ENCODE data around the gene FPR2.
"Not testable (repeated sequence)": the region's sequence is repeated elsewhere in the genome, so short reads cannot be mapped to it uniquely, and the experiment has no call there.

The FPR2 gene, protein sequence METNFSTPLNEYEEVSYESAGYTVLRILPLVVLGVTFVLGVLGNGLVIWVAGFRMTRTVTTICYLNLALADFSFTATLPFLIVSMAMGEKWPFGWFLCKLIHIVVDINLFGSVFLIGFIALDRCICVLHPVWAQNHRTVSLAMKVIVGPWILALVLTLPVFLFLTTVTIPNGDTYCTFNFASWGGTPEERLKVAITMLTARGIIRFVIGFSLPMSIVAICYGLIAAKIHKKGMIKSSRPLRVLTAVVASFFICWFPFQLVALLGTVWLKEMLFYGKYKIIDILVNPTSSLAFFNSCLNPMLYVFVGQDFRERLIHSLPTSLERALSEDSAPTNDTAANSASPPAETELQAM

DNA sequence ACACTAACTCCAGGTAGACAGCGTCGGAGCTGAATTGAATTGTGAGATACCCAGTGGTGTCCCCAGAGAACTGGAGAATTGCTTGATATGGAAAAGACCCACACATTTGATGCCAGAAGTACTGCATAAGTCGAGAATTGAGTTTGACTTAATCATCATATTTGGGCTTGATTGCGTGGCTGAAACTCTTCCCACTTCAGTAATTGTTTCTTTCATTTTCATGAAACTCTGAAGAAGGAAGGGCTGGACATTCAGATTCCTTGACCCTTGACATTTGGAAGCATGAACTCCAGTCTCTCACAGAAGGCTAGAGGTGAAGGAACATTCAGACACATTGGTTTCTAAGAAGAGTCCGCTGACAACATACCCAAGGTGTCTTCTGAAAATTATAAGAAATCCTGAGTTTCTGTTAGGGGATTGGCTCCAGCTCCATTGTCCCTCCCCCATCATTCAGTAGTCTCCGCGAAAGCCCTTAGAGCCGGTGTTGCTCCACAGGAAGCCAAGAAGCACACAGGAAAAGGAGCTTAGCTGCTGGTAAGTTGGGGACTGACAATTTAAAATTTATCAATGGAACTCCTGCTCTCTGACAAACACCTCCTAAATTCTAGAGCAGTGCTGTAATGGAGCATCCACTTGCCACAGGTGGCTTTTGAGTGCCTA, at the start of gene FPR2:
FPR2 (plus strand) TSS at position 484 of the 660 bp plus-strand sequence. CDS start 7,479 bp downstream, outside the sequence.
- no peak for DNase-seq

DNA sequence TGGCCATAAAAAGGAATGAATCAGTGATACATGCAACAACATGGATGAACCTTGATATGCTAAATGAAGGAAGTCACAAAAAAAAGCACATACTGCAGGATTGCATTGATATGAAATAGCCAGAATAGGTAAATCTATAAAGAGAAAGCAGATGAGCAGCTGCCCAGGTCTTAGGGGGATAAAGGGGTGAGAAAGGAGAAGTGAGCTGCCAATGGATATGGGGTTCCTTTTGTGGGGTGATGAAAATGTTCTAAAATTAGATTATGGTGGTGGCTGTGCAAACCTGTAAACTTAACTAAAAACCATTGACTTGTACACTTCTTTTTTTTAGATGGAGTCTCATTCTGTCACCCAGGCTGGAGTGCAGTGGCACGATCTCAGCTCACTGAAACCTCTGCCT, 49.3 kb upstream of the FPR2 start:
- DNase-seq, result no peak

DNA sequence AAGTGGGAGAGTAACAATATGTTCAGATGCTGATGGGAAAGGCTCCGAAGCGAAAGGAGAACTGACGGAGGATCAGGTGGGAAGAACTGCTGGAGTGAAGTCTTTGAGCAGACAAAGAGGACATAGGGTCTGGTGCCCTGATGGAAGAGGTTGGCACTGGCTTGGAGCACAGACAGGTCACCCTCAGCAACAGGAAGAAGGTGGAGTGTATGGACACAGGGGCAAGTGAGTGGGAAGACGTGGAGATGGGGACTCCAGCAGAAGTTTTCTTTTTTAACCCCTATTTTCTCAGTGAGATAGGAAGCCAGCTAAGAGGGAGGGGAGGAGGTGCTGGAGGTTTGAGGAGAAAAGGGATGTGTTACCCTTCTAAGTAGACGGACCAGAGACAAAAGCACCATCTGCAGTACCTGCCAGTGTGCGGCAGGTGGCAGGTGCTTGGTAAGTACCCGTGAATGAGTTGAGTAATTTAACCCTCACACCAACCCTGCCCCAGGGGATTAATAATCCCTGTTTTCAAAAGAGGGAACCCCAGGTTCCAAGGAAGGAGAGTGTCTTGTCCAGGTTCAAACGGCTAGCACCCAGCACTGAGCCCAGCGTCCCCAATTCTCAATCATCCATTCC, 48.4 kb upstream of the FPR2 start:
- no peak for DNase-seq

DNA sequence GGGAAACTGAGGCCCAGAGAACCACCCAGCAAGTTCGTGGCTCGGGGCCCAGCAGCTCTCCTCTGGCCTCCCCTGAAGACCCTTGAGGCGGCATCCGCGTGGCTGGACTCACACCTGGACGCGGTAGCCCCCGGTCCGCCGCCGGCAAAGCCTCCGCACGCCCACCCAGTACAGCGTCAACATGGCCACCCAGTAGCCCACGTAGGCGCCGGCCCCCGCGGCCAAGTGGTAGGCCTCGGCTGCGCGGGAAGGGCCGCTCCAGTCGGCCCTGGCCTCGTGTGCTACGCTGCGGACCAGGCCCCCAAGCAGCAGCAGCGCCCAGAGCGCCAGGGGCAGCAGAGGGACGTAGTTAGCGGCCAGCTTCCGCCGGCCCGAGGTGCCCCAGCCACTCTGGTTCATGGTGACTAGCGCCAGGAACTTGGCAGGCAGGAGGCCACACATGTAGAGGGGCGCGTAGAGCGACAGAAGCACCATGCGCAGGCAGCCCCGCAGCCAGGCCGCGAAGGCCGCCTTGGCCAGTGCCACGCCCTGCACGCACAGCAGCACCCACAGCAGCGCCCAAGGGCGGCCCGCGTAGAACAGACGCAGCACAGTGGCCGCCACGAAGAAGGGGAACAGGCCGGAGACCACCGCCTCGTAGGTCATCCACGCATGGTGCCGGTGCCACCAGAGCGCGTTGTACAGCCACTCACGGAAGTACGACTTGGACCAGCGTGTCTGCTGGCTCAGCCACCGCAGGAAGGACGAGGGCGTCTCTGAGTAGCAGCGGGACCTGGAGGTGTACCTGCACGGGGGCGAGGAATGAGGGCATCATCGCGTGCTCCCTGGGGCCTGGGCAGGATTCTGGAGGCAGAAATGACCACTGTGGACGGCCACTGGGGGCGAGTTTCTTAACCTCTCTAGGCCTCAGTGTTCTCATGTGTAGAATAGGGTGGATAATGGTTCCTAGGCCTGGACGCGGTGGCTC, 47.4 kb upstream of the FPR2 start:
- DNase-seq, result no peak

DNA sequence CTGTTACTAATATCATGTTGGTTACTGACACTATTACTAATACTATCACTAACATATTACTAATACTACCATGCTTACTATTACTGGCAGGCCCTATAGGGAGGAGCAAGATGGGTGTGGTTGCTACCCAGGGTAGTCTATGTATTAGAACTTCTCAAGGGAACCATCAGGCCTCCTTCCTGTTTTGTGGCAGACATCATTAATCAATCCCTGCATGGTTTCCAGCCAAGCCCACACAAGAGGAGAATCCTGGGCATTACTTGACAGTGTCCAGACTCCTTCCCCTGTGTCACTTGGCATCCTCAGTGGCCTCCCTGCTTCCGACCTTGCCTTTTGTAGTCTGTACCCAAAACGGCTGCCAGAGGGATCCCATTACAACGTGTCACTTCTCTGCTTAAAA, 46.1 kb upstream of the FPR2 start:
- DNase-seq, result no peak

DNA sequence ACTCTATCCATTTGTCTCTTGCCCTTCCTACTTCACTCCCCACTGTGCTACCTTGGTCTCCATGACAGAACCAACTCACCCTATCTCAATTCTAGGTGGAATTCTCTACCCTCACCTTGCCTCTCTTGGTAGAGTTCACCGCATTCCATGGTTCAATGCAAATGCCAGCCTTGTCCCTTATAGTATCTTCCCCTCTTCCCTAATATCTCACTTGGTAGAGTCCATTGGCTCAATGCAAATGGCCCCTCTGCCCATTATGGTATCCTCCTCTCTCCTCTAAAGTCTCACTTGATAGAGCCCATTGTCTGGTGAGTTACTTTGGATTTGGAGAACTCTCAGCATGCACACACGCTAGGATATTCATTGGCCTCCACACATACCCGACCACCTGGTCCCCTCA, 45.1 kb upstream of the FPR2 start:
- DNase-seq, result no peak

DNA sequence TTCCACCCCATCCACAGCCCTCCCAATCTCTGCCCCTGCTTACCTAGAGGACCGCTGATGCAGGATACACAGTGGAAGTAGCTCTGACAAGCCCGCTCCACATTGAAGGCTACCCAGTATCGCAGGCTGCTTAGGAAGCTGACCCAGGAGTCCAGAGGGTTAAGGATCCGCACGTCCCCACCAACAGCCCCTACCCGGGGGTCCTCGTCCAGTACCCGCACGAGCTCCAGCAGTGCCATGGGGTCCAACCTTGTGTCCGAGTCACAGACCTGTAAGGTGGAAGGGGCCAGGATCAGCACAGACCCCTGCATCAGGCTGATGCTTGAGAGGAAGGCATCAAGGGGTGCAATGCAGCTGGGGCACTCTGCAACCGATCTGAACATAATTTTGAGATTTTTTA, 44.1 kb upstream of the FPR2 start:
- no peak for DNase-seq

DNA sequence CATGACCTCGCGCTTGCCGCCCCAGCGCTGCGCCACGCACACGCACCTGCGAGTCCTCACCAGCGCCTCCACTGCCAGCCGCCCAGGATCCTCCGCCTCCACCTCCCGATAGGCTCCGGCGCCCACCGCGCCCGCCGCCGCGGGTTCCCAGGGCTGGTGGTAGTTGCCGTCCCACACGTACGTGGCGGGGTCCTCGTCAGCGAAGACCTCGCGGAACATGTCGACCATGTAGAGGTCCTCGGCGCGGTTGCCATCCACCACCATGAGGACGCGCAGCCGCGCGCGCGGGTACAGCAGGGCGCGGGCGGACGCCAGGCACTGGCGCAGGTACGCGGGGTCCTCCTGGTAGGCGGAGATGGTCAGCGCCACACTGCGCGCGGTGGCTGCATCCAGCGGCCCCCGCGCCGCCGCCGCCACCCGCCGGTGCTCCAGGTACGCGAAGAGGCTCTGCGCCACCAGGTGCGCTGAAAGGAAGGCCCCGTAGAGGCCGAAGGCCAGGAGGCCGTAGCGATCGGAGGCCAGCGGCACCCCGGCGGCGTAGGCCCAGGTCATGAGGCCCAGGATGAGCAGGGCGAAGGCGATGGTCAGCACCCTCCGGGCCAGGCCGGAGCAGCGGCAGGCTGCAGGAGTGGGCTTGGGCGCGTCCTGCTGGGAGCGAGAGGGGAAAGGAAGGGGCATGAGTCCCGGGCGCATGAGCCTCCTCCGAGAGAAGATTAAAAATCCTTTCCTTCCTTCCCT, 41.6 kb upstream of the FPR2 start:
- DNase-seq, result no peak

DNA sequence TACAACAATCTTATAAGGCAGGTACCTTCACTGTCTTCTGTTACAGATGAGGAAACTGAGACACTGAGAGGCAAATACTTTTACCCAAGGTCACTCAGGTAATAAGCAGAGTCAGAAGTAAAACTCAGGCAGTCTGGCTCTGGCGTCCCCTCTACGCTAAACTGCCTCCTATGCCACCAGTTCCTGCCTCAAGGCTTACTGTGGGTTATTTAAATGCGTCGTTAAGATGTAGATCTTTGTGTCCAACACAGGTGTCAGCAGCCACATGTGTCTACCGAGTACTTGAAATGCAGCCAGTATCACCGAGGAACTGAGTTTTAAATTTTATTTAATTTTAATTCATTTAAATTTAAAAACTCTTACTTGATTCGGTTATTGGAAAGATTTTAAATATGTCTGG, 39.1 kb upstream of the FPR2 start:
- no peak for DNase-seq

DNA sequence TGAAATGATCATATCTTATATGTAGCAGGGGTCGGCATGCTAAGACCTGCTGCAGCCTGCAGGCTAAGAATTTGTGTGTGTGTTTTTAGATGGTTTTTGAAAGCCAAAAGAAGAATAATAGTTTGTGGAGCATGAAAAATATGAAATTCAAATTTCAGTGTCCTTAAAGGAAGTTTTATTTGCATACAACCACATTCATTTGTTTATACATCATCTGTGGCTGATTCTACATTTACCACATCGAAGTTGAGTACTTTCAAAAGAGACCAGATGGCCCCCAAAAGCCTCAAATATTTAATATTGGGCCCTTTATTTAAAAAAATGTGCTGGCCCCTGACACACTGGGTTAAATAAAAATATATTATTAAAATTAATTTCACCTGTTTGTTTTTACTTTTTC, 38.5 kb upstream of the FPR2 start:
- DNase-seq, result no peak

DNA sequence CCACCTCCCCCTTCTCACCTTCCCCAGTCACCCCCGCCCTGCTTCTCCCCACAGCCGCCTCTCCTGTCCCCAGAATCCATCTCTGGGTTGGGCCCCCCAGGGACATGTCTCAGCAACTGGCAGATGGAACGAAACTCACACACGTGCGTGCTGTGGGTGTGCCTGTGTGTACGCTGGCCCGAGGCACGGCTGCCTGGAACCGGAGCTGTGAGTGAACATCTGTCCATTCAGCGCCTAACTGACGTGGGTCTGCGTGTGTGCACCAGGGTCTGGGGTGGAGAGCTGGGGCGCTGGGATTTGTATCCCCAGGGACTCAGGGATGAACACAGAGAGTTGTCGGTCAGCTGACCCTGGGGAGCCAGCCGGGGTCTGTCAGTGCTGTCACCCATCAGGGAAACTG, 36.4 kb upstream of the FPR2 start:
- no peak for DNase-seq

DNA sequence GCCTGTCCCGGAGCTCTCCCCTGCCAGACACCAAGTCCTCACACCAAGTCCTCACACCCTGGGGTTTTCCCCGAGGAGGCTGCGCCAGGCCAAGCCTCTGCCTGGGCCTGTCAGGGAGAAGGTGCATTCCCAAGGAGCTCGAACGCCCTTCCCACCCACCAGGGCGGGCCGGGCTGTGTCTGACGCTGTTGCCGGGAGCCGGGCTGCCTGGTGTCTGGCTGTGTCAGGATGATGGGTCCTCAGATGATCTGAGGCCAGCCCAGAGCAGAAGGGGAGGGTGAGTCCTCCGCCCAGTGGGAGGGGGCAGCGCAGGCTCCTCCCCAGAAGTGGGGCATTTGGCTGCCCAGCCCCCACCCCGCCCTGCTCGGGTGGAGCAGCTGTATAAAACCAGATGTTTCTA, 34.9 kb upstream of the FPR2 start:
- DNase-seq, result no peak

DNA sequence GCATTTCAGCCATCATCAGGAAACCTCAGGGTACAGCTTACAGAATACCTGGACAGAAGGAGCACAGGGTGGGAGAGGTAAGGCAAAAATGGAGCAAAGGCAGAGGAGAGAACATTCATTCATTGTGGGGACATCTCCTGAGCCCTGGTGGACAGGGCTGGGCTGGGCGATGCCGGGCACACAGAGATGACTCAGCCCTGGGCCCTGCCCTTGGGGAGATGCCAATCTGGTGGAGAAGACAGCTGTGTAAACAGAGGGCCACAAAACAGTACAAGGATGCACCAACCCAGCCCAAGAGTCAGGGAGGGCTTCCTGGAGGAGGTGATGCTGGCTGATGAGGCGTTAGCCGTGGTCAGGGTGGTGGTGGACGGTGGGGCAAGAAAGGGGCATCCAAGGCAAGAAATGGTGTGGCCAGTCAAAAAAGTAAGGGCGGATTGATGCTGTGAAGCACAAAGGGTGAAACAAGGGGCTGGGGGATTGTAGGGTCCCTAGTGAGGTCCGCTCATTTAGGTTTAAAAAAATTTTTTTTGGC, 33.6 kb upstream of the FPR2 start:
- no peak for DNase-seq

DNA sequence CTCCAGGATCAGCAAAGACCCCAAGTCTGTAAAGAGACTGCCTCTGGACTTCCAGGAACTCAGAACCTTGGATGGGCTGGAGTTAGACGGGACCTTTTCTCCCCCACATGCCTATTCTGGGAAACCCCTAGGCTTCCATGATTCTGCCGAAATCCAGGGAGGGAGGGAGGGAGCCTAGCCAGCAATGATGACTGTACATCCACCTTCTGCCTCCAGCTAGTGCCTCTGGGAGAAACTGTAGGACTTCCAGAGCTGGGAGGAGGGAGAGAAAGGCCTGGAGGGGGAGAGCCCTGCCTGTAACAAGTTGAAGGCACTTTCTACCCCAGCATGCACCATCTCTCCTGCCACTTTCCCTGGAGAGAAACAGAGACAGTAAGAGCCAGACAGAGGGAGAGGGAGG, 31.2 kb upstream of the FPR2 start:
- DNase-seq, result no peak

DNA sequence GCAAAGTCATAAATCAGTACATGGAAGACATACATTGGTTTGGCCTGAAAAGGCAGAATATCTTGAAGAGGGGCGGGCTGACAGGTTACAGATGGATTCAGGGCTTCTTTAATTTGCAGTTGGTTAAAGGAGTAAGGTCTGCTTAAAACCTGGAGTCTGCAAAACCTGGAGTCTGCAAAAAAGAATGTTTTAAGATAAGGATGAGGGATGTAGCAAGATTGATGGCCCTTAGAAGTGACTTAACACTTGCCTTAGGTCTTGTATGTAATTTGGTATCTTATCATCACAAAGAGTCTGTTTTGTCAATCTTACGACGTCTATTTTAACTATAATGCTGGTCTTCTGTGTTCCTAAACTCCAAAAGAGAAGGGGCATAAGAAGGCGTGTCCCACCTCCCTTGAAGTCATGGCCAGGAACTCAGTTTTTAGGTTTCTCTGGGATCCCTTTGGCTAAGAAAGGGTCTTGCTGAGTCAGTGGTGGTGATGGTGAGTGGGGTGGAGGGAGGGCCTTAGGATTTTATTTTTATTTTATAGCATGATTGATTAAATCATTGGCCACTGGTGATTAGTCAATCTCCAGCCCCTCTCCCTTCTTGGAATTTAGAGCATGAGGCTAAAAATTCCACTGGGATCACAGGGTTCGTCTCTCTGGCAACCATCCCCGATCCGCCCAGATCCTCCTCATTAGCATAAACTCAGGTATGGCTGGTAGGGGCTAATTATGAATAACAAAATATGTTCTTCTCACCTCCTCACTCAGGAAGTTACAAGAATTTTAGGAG, 27.0 kb upstream of the FPR2 start:
- no peak for DNase-seq

DNA sequence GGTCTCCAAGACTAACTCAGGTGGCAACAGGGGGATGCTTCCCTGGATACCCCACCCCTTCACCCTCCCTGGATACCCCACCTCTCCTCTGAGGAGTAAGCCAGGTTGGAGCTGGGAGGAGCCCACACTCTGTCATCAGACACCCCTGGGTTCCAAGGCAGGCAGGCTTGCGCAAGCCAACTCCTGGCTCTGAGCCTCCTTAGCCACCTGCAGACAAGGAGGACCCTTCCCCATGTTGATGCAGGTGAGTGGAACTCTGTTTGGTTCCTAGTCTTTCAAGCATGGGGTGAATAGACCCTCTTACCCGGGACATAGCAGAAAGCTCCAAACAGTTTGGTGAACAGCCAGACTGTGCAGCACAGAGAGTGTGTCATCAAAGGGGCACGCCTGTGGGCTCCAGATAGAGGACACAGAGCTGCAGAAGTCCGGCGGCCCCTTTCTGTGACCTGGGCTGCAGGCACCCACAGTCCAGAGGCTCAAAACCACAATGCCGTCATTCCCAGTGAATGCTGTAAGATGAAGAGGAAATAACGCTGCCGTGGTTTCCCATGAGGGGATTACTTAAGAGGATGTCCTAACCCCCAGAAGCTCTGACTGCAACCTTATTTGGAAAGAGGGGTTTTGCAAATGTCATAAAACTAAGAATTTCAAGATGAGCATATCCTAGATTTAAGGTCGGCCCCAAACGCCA, 25.1 kb upstream of the FPR2 start:
- DNase-seq, result no peak

DNA sequence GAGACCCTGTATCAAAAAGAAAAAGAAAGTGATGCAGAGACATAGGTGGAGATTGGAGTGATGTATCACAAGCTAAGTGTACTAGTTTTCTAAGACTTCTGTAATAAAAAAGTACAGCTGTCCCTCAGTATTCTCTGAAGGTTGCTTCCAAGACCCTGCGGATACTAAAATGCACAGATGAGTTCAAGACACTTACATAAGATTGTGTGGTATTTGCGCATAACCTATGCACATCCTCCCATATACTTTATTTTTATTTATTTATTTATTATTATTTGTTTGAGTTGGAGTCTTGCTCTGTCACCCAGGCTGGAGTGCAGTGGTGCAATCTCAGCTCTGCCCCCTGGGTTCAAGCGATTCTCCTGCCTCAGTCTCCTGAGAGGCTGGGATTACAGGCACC, 23.6 kb upstream of the FPR2 start:
- DNase-seq, result no peak

DNA sequence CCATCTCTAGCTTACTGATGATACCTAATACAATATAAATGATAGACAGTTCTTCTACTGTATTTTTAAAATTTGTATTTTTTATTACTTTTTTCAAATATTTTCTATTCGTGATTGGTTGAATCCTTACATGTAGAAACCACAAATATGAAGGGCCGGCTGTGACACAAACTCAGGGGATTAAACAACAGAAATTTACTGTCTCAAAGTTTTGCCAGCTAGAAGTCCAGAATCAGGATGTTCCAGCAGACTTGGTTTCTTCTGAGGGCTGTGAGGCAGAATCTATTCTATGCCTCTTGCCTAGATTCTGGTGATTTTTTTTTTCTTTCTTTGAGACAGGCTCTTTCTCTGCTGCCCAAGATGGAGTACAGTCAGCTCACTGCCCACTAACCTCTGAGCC, 23.1 kb upstream of the FPR2 start:
- no peak for DNase-seq

DNA sequence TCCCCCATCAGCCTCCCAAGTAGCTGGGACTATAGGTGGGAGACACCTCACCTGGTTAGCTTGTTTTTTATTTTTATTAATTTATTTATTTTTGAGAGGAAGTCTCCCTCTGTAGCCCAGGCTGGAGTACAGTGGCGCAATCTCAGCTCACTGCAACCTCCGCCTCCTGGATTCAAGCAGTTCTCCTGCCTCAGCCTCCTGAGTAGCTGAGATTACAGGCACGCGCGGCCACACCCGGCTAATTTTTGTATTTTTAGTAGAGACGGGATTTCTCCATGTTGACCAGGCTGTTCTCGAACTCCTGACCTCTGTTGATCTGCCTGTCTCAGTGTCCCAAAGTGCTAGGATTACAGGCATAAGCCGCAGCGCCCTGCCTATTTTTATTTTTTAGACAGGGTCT, 22.5 kb upstream of the FPR2 start:
- DNase-seq, result not testable (repeated sequence)

DNA sequence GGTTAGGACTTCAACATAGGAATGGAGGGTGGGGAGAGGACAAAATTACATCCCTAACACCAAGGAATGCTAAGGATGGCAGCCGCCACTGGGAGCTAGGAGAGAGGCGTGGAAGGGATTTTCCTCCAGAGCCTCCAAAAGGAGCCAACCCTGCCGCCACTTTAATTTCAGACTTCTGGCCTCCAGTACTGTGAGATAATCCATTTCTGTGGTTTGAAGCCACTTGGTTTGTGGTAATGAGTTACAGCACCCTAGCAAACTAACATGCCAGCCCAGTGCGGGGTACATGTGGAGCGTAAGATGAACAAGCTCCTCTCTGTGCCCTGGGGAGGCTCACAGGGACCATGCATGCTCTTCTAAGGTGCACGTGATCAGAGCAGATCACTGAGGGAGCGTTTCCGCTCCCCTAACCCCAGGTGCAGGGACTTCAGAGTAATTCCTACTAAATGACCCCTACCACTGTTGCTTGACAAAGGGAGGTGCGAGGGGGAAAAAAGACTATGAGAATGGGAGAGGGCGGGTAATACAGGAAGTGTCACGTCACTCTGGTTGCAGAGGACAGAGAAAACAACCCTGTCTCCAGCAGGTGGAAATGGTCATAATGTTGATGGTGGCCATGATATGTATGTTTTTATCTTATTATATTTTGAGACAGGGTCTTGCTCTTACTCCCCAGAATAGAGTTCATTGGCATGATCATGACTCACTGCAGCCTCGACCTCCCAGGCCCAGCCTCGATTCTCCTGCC, 21.3 kb upstream of the FPR2 start:
- DNase-seq, result no peak

All from NCI-H1436 treated with DMSO at 0.1 percent for 48 hours (cell line).